Keratinocyte (primary cell): Measurements from ENCODE around the gene SMIM24. TPM values are rescaled to one million over a fixed set of nuclear protein-coding genes. Genes with fewer than 3 reads are reported as not detected.

ENCODE experiments used
- DNase-seq: peaks from one replicate; pipeline ENCODE4 v3.0.0-alpha.2; 2011; ENCODE audit warnings: low read depth, missing footprints, low spot score
- FAIRE-seq: peaks from 2 replicates; lab custom pipeline; 2011; peaks lifted over from hg19 to GRCh38; lab: Jason Lieb, UNC
- H2AFZ ChIP-seq: 2 replicates; pipeline ENCODE4 v1.6.0; 2012; ENCODE audit warnings: low read length, control low read depth, inconsistent platforms; ENCODE audit not compliant: control insufficient read depth
- H3K27ac ChIP-seq: 2 replicates; pipeline ENCODE4 v1.5.1; 2011; ENCODE audit warnings: low read length; ENCODE audit not compliant: control insufficient read depth, insufficient read depth
- H3K27me3 ChIP-seq: 3 replicates; pipeline ENCODE4 v1.6.0; 2011; ENCODE audit warnings: low read length; ENCODE audit not compliant: control insufficient read depth, insufficient read depth; ENCODE audit errors: extremely low read depth
- H3K36me3 ChIP-seq, 2 experiments: 2 replicates in 1 of 2; 3 replicates in 1 of 2; pipeline ENCODE4 v1.5.1; 2011; ENCODE audit warnings: low read length in 2 of 2, mild to moderate bottlenecking in 1 of 2; ENCODE audit not compliant: control insufficient read depth in 2 of 2, insufficient read depth in 2 of 2; ENCODE audit errors: extremely low read depth in 1 of 2
- H3K4me1 ChIP-seq: 3 replicates; pipeline ENCODE4 v1.5.1; 2011; ENCODE audit warnings: low read length; ENCODE audit not compliant: control insufficient read depth, insufficient read depth; ENCODE audit errors: extremely low read depth
- H3K4me2 ChIP-seq: 3 replicates; pipeline ENCODE4 v1.6.0; 2011; ENCODE audit warnings: low read depth, low read length; ENCODE audit not compliant: control insufficient read depth, insufficient read depth; ENCODE audit errors: extremely low read depth
- H3K4me3 ChIP-seq, 3 experiments: fragments of 200-600 bp in 1 of 3; sonication (generic) in 1 of 3; 2 replicates in 2 of 3; 3 replicates in 1 of 3; pipeline ENCODE4 v1.5.1; 2011 to 2016; ENCODE audit warnings: low read length in 3 of 3, mild to moderate bottlenecking in 3 of 3, control low read depth in 2 of 3, inconsistent platforms in 1 of 3, low read depth in 1 of 3, mixed read lengths in 1 of 3, mixed run types in 1 of 3, moderate library complexity in 1 of 3; ENCODE audit not compliant: control insufficient read depth in 2 of 3, insufficient read depth in 2 of 3; ENCODE audit errors: extremely low read depth in 1 of 3
- H3K79me2 ChIP-seq: 2 replicates; pipeline ENCODE4 v1.6.0; 2012; ENCODE audit warnings: low read length; ENCODE audit not compliant: control insufficient read depth, insufficient read depth
- H3K9ac ChIP-seq: 3 replicates; pipeline ENCODE4 v1.6.0; 2011; ENCODE audit warnings: low read length; ENCODE audit not compliant: control insufficient read depth, insufficient read depth; ENCODE audit errors: extremely low read depth
- H3K9me1 ChIP-seq: 3 replicates; pipeline ENCODE4 v1.6.0; 2011; ENCODE audit warnings: low read length; ENCODE audit not compliant: control insufficient read depth, insufficient read depth; ENCODE audit errors: extremely low read depth
- H3K9me3 ChIP-seq: 2 replicates; pipeline ENCODE4 v1.5.1; 2012; ENCODE audit warnings: low read depth, low read length; ENCODE audit not compliant: control insufficient read depth
- H4K20me1 ChIP-seq: 3 replicates; pipeline ENCODE4 v1.6.0; 2011; ENCODE audit warnings: low read length; ENCODE audit not compliant: control insufficient read depth, insufficient read depth; ENCODE audit errors: extremely low read depth
- CTCF ChIP-seq, 3 experiments: IDR thresholded peaks in 1 of 3; conservative IDR thresholded peaks in 1 of 3; optimal IDR thresholded peaks in 1 of 3; 2 replicates in 2 of 3; 3 replicates in 1 of 3; pipeline versions ENCODE3 to v1.5.1; 2011; ENCODE audit warnings: low read length in 3 of 3, mild to moderate bottlenecking in 3 of 3, moderate library complexity in 2 of 3, control low read depth in 1 of 3, inconsistent platforms in 1 of 3; ENCODE audit not compliant: insufficient read depth in 2 of 3; ENCODE audit errors: extremely low read depth in 1 of 3
- EZH2 ChIP-seq: IDR thresholded peaks from one replicate; pipeline ENCODE4 v1.6.1; 2012; ENCODE audit warnings: inconsistent platforms, mild to moderate bottlenecking, low read length, moderate library complexity
- dilution Hi-C: fragments of 300-500 bp; cut with MboI; formaldehyde crosslinking; loops from one replicate; pipeline ENCODE4 v1.7.0; 2020; ENCODE audit warnings: low sequenced_read_pairs; ENCODE audit not compliant: extremely low pct_ligation_motif_present
- polyA plus RNA-seq, 5 experiments: library from polyadenylated mRNA; depleted of rRNA in 3 of 5; stranded (reverse) in 3 of 5; stranded (forward) in 1 of 5; unstranded in 1 of 5; fragments of >200 nt; gene quantifications; 1 replicate in 1 of 5; 2 replicates in 3 of 5; 3 replicates in 1 of 5; pipeline versions ENCODE4 v1.2.1 to v1.2.3, GENCODE V29; 2011 to 2012; ENCODE audit warnings: missing spikeins in 2 of 5, low read depth in 1 of 5, low replicate concordance in 1 of 5

The SMIM24 gene
- polyA plus RNA-seq, 1 donor (not counting 4 experiments of a cell fraction or from before 2014, with no cell fraction given), result not detected

DNA sequence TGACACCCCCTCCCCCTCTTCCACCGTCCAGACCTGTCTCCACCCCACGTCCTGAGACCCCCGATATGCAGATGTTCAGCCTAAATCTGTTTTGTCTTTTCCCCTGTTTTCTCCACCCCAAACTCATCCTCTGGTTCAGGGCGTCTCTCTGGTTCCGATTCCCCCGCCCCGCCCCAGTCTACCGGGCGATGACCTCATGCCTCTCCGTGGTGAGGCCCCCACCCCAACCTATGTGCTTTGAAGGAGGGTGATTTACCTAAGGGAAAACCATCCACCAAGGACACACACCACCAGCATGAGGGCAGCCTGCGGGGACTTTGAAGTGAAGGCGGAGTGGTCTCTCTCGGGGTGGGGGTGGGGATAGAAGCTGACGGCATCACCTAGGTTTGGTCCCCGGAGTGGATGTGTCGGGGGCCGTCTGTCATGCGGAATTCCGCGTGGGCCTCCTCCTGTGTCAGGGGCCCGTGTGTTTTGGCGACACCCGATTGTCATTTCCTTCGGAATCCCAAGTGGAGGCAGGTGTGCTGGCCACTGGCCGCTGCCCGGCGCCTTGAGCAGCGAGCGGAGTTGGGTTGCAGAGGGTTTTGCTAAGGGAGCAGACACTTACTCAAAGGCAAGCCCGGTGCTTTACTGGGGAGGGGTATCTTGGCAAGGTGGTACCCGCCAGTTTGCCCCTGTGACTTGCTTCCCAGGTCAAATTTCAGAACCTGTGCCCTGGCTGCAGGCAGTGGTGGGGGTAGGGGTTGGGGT lies 27.2 kb upstream of the SMIM24 start:
- Histone ChIP-seq H3K36me3 (peaks cover 16 to 21% of the 10 kb centered on the region in 2 experiments), H3K27ac (peak overlapping the region; percentile 97), H3K4me3 (peak overlapping the region; percentile 80 to 87 (median 82)), H3K9me3 (no peaks in the 10 kb centered on the region), H3K9me1 (peaks cover 8% of the 10 kb centered on the region), H3K27me3 (no peaks in the 10 kb centered on the region), H2AFZ (peak overlapping the region; percentile 4), H3K4me1 (peaks cover 25% of the 10 kb centered on the region), H3K9ac (peak overlapping the region; percentile 91), H4K20me1 (peaks cover 18% of the 10 kb centered on the region), H3K79me2 (peaks cover 60% of the 10 kb centered on the region), H3K4me2 (peak overlapping the region; percentile 94)
- dilution Hi-C loops, result no loop called here
- DNase-seq (no peak), FAIRE-seq (no peak)
- no peak for TF ChIP-seq EZH2
- no peak for TF ChIP-seq CTCF (optimal IDR thresholded peaks at IDR 0.05 in 1 of 3, IDR thresholded peaks at IDR 0.05 in 1 of 3, conservative IDR thresholded peaks at IDR 0.05 in 1 of 3; ENCODE audit: extremely low read depth in 1 of 3, insufficient read depth in 2 of 3, low read length in 3 of 3)

GRCh38 chr19:3506384-3507340 lies 26.3 kb upstream of the SMIM24 start:
- no peak for FAIRE-seq
- Histone ChIP-seq H3K9me1 (peaks cover 6% of the 10 kb centered on the region), H3K79me2 (peaks cover 51% of the 10 kb centered on the region), H3K27me3 (no peaks in the 10 kb centered on the region), H3K9me3 (no peaks in the 10 kb centered on the region), H3K4me2 (peak overlapping the region; percentile 94), H3K36me3 (peaks cover 10 to 14% of the 10 kb centered on the region in 2 experiments), H3K9ac (peak overlapping the region; percentile 91), H3K4me1 (peaks cover 25% of the 10 kb centered on the region), H3K4me3 (peak overlapping the region; percentile 80 to 87 (median 82)), H3K27ac (peak overlapping the region; percentile 97), H2AFZ (peak overlapping the region; percentile 4), H4K20me1 (peaks cover 11% of the 10 kb centered on the region)
- TF ChIP-seq EZH2 (no peak), CTCF (optimal IDR thresholded peaks at IDR 0.05 in 1 of 3, IDR thresholded peaks at IDR 0.05 in 1 of 3, conservative IDR thresholded peaks at IDR 0.05 in 1 of 3; ENCODE audit: extremely low read depth in 1 of 3, insufficient read depth in 2 of 3, low read length in 3 of 3) (no peak)
- dilution Hi-C loops, result no loop called here
- DNase-seq, result no peak
